ENCODE results near the gene PKNOX2.

Gene PKNOX2

DNA sequence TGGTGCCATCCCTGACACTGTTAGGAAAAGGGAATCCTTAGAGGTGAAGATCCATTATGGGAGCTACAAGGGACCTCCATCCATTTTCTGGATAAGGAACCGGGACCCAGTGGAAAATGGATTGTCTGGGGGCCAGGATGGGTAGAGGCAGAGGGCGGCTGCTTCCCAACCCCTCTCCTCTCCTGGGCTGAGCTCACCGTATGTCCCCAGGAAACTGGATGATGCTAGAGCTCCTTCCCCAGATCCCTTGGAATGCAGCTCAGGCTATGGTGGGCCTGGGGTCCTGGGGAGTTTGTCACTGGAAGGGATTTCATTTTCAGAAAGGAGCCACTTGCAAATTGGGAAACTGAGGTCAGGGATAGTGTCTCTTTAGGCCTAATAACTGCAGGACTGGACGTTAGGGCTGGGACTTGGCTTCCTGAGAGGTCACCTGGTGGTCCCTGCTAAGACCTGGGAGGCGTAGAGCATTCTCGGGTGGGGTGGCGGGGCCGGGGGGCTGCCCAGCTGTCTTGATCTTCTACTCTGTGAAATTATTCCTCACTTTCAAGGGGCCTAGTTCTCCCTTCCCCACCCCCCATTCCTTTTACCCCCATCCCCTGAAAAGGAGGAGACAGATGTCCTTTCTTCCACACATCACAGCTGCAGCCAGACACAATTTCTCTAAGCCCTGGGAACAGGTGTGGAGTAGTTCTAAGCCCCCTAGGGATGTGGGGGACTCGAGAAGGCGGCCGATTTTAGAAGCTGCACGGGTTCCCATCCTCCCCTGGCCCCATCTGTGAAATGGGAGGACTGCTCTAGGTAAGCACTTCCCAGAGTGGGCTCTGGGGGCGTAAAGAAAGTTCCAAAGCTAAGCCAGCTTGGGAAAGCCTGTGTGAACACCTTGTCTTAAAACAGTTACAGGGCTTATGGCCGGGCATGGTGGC is 99.8 kb downstream of the PKNOX2 start:
- no peak for DNase-seq

DNA sequence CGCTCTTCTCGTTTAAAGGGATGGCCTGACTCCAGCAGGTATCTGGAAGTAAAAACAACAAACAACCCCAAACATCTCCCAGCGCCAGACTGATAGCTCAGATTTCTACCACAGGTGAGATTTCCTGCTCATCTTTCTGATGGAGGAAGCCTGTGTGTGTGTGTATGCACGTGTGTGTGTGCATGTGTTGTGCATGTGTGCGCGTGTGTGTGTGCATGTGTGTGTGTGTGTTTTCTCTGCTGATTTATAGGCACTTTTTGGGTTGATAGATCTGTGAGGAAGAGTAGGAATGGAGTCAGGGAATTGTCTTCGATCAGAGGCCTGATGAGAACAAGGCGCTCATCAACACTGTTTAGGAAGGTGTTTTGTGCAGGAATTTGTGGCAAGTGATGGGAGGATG is 103.0 kb downstream of the PKNOX2 start:
- no peak for DNase-seq

DNA sequence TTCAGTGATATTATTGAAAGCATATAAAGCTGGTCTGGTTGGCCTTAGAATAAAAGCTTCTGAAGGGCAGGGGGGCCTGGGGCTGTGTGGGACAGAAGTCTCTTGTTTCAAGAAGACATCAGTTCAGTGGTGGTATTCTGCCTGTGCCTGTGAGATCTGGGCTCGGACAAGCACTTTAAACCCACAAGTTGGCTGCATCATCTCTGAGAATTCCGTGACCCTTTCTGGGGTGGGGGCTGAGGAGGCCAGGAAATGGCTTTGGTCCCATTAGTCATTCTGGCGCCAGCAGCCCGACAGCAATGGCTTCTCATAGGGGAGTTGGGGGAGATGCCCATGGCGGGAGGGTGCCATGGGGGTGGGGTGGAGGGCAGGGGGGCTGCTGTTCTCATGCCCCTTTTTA is 104.1 kb downstream of the PKNOX2 start:
- DNase-seq, result no peak

DNA sequence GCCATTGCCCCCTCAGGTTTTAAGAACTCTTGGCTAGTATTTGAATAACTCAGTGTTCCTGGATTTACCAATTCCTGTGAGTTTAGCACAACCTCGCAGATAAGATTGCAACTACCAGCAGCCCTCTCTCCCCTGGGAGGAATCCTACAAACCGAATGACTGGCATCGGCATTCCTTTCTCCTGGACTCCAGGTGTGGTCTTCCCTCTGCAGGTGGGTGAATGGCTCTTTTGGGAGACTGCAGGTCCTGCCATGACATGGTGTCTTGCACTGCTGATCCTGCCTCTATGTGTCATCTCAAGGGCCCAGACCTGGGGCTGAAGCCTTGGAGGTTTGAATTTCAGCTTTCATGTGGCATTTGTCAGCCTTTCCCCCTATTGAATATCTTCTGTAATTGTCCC is 105.6 kb downstream of the PKNOX2 start:
- DNase-seq, result no peak

DNA sequence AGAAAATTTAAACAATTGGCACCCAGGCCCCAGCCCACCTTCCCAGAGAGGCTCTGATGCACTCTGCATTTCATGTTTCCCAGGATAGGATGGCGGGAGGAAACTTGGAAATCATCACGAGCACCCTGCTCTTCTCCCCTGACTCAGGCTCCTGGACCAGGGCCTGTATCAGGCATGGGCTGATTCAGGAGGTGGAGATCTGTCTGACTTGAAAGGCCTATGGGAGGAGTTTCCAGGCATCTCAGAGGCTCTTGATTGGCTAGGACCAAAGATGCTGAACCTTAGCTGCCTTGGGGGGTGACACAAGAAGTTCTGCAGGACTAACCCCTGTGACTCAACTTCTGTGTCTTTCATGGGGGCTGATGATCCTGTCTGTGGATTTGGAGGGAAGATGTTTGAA is 106.2 kb downstream of the PKNOX2 start:
- DNase-seq, result no peak

DNA sequence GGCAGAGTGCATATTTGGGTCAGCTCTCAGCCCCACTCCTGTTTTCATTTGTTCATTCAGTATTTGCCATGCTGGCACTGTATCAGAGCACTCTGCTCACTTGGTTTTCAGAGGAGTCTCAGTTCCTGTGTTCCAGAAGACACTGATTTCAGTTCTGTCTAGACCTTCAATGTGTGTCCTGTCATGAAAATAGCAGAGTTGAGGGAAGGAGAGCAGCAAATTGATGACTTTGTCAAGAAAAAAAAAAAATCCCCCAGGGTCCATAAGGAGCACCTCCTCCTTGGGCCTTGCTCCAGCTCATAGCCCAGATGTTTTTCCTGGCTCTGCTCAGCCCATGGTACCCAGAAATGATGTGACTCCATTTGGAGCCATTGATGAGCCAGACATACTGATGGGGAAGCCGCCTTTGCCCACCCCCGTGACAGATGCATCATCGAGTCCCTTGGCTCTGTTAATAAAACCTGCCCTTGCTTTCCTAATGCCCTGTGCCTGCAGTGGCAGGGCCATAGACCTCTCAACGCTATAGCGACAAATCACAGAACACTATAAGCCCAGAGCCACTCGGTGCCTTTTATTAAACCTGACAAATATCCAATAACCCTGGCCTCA is 107.0 kb downstream of the PKNOX2 start:
- no peak for DNase-seq

DNA sequence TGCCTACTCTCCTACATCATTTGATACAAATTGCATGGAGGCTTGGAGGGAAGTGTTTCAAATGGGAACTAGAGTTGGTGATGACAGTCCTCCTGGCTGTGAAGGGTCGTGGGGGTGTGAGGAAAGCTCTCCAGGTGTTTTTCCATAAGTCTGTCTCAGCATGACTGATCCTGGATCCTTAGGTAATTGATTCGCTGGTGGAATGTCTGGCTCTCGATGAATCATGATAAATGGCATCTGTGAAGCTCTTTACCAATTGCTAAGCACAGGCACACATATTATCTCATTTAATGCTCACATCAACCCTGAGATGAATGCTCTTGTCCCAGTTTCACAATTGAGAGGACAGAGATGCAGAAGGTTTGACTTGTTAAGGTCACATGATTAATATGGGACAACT is 107.5 kb downstream of the PKNOX2 start:
- no peak for DNase-seq

DNA sequence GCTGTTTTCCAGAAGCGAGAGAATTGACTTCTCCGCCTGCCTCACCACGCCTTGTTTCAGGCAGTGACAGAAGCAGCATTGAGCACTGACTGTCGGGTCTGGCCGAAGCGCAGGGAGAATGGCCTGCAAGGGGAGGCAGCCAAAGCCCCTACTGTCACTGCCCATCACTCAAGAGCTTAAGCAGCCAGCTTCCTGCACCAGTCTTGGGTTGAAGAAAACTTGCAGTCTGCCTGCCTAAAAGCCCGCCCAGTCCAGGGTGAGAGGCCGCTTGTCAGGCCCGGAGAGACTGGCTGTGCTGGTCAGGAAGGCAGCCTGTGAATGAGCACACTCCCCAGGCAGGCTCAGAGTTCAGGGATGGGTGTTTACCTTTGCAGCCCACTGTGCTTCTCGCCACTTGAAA is 108.3 kb downstream of the PKNOX2 start:
- no peak for DNase-seq

DNA sequence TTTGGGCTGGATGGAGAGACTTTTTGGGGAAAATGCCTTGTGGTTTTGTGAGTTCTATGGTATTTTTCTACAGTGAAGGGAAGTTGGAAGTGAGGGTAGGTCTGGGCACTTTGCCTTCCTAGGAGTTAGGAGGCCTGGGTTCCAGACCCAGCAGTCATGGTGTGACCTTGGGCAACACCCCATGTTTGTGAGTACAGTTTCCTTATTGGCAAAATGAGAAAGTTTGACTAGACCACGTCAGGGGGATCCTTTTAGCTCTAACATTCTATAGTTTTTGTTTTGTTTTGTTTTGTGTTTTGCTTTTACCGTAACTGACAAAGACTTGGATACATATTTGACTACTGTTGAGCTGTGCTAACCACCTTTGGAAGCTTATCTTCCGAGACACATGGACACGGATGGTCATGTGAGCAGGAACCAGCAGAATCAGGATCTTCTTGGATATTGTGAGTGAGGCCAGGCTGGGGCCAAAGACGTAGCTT is 109.0 kb downstream of the PKNOX2 start:
- no peak for DNase-seq

DNA sequence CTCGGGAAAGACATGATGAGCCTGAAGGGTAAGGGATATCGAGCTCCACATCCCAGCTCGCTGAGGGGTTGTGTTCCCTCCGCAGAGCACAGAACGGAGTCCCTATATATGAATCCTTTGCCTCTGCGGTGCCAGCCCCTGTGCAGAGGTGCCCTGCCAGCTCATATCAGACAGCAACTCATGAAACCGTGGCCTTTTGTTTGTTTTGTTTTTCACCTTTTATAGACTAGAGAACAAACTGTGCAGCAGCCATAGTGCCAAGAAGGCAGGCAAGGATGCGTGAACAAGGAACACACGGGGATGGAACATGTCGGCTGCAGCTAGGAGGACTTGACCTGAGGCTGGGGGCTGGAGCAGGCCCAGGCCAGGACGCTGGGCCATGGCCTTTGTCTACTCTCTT is 109.8 kb downstream of the PKNOX2 start:
- DNase-seq, result no peak

DNA sequence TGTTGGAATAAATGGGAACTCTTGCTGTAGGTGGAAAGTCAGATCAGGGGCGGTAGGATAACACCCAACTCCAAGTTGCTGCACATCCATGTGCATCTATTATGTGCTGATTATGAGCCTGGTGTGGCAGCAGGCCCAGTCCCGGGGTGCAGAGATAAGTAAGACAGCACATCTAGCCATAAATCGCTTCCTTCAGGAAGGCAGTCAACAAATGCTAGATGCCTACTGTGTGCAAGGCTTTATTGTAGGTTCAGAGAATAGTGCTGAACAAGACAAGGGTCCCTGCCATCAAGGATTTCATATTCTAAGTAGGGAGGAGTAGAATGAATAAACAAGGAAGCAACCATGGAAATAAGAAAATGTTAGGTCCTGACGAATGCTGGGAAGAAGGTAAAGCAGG is 110.2 kb downstream of the PKNOX2 start:
- DNase-seq, result no peak

DNA sequence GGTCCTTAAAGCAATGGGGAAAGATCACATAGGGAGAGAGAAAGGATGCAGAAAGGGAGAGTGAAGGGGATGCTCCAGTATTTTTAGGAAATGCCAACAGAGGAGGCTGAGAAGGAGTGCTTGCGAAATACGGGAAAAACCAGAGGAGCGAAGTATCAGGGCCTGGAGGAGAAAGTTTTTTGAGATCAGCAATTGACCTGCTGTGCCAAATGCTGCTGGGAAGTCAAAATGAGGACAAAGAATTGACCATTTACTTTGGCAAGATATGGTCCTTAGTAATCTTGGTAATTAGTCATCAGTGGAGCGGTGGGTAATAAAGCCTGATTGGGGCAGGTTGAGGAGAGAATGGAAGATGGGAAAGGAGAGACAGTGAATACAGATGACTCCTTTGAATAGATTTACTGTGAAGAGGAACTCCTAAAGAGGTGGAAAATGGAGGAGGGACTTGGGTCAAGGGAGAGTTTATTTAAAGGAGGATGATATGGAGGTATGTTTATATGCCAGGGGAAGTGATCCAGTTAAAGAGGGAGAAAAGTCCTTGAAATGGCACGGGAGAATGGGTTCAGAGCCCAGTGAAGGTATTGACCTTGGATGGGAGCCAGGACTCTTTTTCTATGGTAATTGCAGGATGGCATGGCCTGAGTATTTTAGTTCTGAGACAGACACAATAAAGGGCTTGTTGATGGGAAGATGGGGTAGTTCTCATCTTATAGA is 111.5 kb downstream of the PKNOX2 start:
- DNase-seq, result no peak

DNA sequence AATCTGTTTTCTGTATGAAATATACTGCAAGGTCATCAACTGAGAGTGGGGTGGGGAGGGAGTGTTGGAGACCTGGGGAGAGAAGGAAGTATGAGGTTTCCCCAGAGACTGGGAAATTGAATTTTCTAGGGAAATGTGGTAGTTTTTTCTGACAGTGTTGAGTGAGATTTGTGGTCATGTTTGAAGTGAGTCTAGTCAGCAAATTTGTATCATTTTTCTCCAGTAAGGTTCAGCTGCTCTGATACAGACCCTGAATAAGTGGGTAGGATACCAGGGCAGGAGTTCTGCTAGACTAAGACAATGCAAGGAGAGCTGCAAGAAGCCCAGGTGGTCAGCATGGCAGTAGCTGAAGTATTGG is 112.0 kb downstream of the PKNOX2 start:
- DNase-seq, result no peak

DNA sequence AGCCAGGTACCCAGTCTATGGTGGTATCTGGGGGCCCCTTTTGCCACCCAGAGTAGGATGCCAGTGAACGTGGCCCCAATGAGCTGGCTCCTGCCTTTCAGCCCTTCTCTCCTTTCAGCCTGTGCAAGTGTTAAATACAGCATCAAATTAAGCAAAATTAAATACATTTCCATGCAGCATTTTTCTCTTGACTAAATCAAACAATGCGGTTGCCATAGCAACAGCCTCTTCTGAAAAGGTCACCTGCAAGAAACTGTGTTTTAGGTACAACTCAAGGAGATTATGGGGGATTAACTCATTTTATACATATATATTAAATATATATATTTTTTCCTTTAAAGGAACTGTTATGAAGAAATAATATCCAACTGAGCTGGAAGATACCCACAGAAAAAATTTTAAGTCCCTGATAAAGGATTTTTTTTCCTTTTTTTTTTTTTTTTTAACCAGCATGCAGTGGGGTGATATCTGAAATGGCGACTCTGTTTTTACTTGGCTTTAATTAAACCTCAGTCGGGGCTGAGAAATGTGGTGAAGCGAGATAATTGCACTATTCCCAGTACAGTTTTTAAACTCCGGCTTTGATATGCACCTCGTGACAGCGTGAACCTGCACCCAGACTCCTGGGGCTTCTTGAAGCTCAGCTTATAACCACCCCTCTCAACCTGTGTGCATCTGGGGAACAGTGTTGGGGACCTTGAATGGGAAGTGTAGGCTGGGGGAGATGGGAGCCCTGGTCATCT is 115.3 kb downstream of the PKNOX2 start:
- DNase-seq, result no peak

DNA sequence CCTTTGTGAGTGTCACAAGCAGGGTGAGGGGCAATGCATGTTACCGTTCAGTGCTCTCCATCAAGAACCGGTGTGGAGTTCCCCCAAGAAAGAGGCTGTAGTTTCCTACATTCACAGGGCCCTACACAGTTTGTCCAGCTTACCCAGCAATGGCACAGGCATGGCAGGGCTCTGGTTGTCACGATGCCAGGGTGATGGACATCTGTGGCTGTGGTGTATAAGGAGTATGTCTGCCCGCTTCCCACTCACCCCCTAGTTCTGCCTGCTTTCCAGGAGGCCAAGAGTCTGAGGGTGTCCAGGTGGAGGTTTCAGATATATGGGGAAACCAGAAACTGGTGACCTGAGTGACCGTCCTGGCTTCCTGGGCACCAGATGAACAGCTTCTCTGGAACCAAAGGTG is 116.1 kb downstream of the PKNOX2 start:
- DNase-seq, result no peak

DNA sequence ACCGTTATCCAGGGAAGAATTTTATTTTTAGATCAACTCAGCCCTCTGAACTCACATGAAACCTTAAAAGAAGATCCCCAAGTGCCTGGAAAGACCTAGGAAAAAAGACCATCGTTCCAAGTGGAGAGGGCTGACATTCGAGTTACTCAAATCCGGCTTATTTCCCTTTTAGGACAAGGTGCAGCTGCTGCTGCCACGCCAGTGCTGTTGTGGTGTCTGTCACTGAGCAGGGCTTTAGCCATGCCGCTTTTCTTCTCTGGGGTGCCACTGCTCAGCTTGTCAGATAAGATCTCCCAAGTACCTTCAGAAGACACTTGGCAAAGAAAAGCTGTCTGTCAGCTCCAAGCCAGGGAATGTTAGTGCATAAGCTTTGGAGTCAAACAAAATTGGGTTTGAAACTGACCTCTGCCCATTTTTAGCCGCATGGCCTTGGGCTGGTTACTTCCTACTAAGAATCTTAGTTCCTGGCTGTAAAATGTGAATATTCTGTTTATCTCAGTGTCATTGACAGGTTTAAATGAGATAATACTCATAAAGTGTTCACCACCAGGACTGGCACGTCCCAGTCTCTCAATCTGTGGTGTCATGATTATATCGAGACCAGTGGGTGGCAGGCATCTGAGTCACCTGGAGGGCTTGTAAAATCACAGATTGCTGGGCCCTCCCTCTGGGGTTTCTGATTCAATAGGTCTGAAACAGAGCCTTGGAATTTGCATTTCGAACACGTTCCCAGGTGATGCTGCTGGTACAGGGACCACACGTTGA is 117.5 kb downstream of the PKNOX2 start:
- no peak for DNase-seq

DNA sequence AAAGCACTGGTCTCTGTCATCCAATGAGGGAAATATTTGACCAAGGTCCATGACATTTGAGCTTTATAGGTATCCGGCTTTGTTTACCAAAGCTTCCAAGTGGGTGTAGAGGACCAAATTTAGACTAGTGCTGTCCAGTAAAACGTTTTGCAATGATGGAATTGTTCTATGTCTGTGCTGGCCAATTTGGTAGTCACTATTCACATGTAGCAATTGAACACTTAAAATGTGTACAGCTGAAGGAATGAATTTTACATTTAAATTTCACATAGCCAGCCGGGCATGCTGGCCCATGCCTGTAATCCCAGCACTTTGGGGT is 118.0 kb downstream of the PKNOX2 start:
- DNase-seq, result no peak

DNA sequence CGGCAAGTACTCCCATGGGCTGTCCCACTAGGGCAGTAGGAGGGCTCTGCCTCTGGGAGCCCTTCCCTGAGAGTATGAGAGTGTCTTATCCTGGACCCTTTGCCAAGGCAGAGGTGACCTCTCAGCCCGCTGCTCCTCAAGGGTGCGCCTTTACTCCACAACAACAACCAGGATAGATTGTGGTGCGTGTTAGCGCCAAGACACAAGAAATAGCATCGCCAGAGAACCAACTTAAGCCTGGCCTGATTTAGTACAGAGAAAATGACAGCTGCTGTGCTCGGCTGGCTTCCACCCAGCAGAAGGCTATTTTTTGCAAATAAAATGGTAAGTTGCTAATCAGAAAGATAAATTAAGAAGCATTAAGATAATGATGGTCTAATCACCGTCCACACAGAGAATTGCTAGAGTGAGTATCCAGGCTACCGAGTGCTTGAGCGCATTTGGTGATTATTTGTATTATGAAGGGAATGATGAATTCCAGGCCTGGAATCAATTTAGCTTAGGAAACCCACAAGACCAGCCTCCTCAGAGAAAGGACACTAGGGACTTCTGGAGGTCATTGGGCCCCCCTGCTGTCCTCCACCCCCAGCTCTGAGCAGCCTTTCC is 119.8 kb downstream of the PKNOX2 start:
- DNase-seq, result no peak

DNA sequence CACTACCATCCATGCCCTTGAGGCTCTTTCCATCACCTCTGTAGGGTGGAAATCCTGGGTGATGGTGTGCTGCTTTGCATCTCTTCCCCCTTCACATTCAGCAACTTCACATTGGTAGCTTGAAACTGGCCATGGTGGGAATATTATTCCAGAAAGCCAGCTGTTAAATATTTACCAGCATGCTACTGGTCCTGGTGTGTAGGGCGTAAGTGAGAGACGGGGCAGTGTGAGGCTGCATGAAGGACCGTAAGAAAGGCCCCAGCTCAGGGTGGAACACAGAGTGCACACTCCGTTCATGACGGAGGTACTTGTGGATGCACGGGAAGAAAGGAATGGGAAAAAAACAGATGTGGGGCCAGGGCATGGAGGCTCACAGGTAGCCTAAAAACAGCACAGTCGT is 121.3 kb downstream of the PKNOX2 start:
- no peak for DNase-seq

DNA sequence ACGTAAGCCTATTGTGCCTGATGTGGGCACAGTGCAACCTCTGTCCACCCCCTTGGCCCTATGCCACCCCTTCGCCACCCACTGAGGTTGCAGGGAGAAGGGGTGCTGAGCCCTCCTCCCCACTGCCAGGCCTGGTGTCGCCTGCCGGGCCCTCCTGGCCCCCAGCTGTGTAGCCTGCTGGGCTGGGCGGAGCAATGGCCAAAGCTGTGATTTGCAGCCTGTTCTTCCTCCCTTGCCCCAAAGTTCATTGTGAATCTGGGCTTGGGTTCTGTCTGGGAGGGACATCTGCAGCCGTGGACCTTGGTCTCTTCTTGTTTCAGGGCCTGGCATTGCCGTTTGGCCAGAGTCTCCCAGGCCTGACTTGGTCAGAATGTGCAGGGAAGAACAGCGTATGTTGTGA is 121.9 kb downstream of the PKNOX2 start:
- no peak for DNase-seq

DNA sequence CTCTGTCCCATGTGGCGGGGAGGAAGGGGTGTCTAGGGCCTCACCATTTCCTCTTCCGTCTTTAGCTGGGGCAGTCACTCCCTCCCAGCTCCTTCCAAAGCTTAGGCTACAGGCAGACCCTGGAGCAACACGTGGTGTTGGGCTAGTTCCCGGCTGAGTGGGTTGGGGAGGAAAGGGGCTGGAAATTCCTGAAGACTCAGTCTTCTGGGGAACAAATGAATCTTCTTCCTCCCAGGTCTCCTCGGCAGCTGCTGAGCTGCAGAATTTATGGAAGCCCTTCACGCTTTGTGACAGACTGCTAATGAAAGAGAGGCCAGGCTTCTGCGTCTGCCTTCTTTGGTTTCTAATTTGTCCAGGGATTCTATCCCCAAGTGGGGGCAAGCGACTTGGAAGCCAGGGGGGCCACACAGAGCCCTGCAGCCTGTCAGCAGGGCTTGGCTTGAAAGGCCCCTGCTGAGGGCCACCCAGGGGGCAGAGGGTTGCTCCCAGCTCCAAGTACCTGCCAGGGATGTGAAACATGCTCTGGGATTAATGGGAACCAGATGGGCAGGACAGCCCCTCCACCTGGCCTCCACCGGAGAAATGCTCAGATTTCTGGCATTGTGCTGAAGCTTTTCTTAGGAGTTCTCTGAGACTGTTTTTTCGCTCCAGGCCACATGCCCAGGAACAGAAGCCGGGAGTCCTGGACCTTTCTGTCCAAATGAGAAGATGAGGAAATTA is 123.1 kb downstream of the PKNOX2 start:
- DNase-seq, result no peak
